Measurements from ENCODE around the gene APEH.

DNA sequence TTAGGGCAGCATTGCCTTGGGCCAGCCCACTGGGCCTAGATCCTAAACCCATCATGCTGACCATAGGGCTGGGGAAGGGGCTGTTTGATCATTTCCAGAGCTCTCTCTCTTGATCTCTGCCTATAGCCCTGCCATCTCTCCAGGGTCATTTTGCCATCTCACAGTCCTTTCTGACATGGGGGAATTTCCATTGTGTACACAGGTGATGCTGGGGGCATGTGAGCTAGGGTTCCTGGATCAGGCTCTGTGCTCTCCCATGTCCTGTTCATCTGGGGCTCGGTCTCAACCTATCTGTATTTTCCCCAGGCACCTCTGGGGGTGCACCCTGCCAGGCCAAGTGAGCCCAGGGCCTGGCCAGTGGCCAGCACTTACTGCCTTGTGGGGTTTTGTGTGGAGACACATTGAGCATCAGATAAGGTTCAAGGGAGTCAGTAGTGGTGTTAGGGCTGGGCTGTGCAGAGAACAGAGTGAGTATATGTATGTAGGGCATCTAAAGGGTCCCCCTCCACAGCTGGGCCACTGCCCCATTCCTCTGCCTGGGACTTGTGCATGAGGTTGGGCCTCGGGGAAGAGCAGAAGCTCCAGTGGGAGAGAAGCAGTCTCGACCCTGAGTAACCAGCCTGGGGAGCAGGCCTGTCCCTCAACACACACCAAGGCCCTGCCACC lies 25.7 kb upstream of the APEH start:
- TF ChIP-seq, protein P1, sequence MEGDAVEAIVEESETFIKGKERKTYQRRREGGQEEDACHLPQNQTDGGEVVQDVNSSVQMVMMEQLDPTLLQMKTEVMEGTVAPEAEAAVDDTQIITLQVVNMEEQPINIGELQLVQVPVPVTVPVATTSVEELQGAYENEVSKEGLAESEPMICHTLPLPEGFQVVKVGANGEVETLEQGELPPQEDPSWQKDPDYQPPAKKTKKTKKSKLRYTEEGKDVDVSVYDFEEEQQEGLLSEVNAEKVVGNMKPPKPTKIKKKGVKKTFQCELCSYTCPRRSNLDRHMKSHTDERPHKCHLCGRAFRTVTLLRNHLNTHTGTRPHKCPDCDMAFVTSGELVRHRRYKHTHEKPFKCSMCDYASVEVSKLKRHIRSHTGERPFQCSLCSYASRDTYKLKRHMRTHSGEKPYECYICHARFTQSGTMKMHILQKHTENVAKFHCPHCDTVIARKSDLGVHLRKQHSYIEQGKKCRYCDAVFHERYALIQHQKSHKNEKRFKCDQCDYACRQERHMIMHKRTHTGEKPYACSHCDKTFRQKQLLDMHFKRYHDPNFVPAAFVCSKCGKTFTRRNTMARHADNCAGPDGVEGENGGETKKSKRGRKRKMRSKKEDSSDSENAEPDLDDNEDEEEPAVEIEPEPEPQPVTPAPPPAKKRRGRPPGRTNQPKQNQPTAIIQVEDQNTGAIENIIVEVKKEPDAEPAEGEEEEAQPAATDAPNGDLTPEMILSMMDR (IDR thresholded peaks at IDR 0.05; ENCODE audit: low read depth, low read length, missing input control): no peak
- no peak for TF ChIP-seq REST (IDR thresholded peaks at IDR 0.05)
- TF ChIP-seq RXRA (IDR thresholded peaks at IDR 0.05): no peak
- TF ChIP-seq GABPA (IDR thresholded peaks at IDR 0.05 in 1 of 2, conservative IDR thresholded peaks at IDR 0.05 in 1 of 2): no peak
- no peak for TF ChIP-seq JUND (IDR thresholded peaks at IDR 0.05)
- no peak for TF ChIP-seq YY1 (IDR thresholded peaks at IDR 0.05)
- TF ChIP-seq TAF1 (conservative IDR thresholded peaks at IDR 0.05): no peak
- TF ChIP-seq EGR1 (IDR thresholded peaks at IDR 0.05; ENCODE audit: low read depth in 2 of 2): no peak
- TF ChIP-seq, protein P2, sequence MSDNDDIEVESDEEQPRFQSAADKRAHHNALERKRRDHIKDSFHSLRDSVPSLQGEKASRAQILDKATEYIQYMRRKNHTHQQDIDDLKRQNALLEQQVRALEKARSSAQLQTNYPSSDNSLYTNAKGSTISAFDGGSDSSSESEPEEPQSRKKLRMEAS (IDR thresholded peaks at IDR 0.05): no peak
- TF ChIP-seq ATF3 (IDR thresholded peaks at IDR 0.05): no peak
- TF ChIP-seq SP1 (IDR thresholded peaks at IDR 0.05): no peak

Measured in liver (tissue), 3 donors.